OCI-LY7 (cell line): ENCODE data around the gene RAI2. TPM values are rescaled to one million over a fixed set of nuclear protein-coding genes. Genes with fewer than 3 reads are reported as not detected.

Source experiments
- BruUV-seq: library from RNA; stranded (reverse); fragments of 400-500 nt; replicated peaks from 2 replicates; lab custom pipeline; 2021; lab: Mats Ljungman, UMichigan
- CTCF ChIA-PET: fragments of 300-600 bp; sonication (Branson Sonifier 250); formaldehyde crosslinking; loops from one replicate; lab custom pipeline; 2022; ENCODE audit warnings: antibody characterized with exemption; ENCODE audit not compliant: unreplicated experiment; lab: Charles Lee
- POLR2A ChIA-PET: fragments of 300-600 bp; sonication (Branson Sonifier 250); formaldehyde crosslinking; loops from one replicate; lab custom pipeline; 2022; ENCODE audit warnings: antibody characterized with exemption; lab: Charles Lee
- DNase-seq: peaks from one replicate; pipeline ENCODE4 v3.0.0-alpha.2; 2015; ENCODE audit warnings: low spot score
- H2AFZ ChIP-seq: fragments of 200-600 bp; sonication (generic), shearing (Covaris generic); 2 replicates; pipeline ENCODE4 v1.6.1; 2014; ENCODE audit warnings: mild to moderate bottlenecking, antibody characterized with exemption, low read length, moderate library complexity
- H3K27ac ChIP-seq: fragments of 200-600 bp; sonication (generic); 2 replicates; pipeline ENCODE4 v1.5.1; 2014; ENCODE audit warnings: mixed run types, low read depth, mild to moderate bottlenecking, moderate library complexity, low read length, inconsistent platforms; ENCODE audit not compliant: poor library complexity, severe bottlenecking
- H3K36me3 ChIP-seq: fragments of 200-600 bp; sonication (generic); 2 replicates; pipeline ENCODE4 v1.6.1; 2014; ENCODE audit warnings: mild to moderate bottlenecking, antibody characterized with exemption, low read length, moderate library complexity, mixed read lengths; ENCODE audit not compliant: insufficient read depth
- H3K4me1 ChIP-seq: fragments of 200-600 bp; sonication (generic); 2 replicates; pipeline ENCODE4 v1.5.1; 2014; ENCODE audit warnings: mild to moderate bottlenecking, low read length; ENCODE audit not compliant: insufficient read depth, poor library complexity, severe bottlenecking
- H3K4me2 ChIP-seq: fragments of 200-600 bp; sonication (generic); 2 replicates; pipeline ENCODE4 v1.6.1; 2014; ENCODE audit warnings: mild to moderate bottlenecking, low read length
- H3K4me3 ChIP-seq: fragments of 200-600 bp; sonication (generic); 2 replicates; pipeline ENCODE4 v1.5.1; 2014; ENCODE audit warnings: mild to moderate bottlenecking, low read depth, low read length; ENCODE audit not compliant: poor library complexity, severe bottlenecking
- H3K79me2 ChIP-seq: fragments of 200-600 bp; sonication (generic); 2 replicates; pipeline ENCODE4 v1.6.1; 2016; ENCODE audit warnings: low read depth, mild to moderate bottlenecking, low read length, moderate library complexity, mixed read lengths; ENCODE audit not compliant: insufficient read depth
- H3K9me2 ChIP-seq: fragments of 200-600 bp; sonication (generic); 2 replicates; pipeline ENCODE4 v1.6.1; 2016; ENCODE audit warnings: mild to moderate bottlenecking, low read length, mixed read lengths; ENCODE audit not compliant: insufficient read depth
- H3K9me3 ChIP-seq: fragments of 200-600 bp; sonication (generic); 2 replicates; pipeline ENCODE4 v1.6.1; 2014; ENCODE audit warnings: mild to moderate bottlenecking, mixed run types, low read length, mixed read lengths
- H4K20me1 ChIP-seq: fragments of 200-600 bp; sonication (generic); 2 replicates; pipeline ENCODE4 v1.6.1; 2014; ENCODE audit warnings: mild to moderate bottlenecking, antibody characterized with exemption, low read length, moderate library complexity, mixed read lengths; ENCODE audit not compliant: insufficient read depth
- CTCF ChIP-seq: fragments of 200-600 bp; sonication (generic); conservative IDR thresholded peaks from 2 replicates; pipeline ENCODE4 v1.5.1; 2014; ENCODE audit warnings: mild to moderate bottlenecking, antibody characterized with exemption, low read length, moderate library complexity, mixed read lengths
- EZH2phosphoT487 ChIP-seq: fragments of 200-600 bp; sonication (generic); IDR thresholded peaks from 2 replicates; pipeline ENCODE4 v1.6.1; 2018; ENCODE audit warnings: low read depth, borderline replicate concordance, mild to moderate bottlenecking, mixed run types, antibody characterized with exemption, low read length, moderate library complexity, mixed read lengths
- intact Hi-C: fragments of 100-400 bp; cut with micrococcal nuclease; formaldehyde crosslinking; loops from one replicate; pipeline ENCODE4 v1.10.0; 2022; ENCODE audit not compliant: unreplicated experiment
- total RNA-seq, 2 experiments: library from RNA; depleted of rRNA in 1 of 2; stranded (reverse); fragments of >200 nt in 1 of 2; shearing (Covaris generic) in 1 of 2; gene quantifications; 2 replicates each; pipeline ENCODE4 v1.2.3, GENCODE V29; 2014 to 2022

Gene RAI2
- total RNA-seq, 2 experiments from 2014 or later: not detected

GRCh38 chrX:17830211-17830610 lies 30.9 kb downstream of the RAI2 start:
- no peak for DNase-seq
- intact Hi-C loops: no loop called here
- Histone ChIP-seq H3K9me2 (no peaks in the 10 kb centered on the region), H3K4me1 (no peaks in the 10 kb centered on the region), H3K79me2 (no peaks in the 10 kb centered on the region), H3K27ac (no peak overlapping the region), H3K36me3 (no peaks in the 10 kb centered on the region), H3K4me2 (no peak overlapping the region), H4K20me1 (no peaks in the 10 kb centered on the region), H3K9me3 (no peaks in the 10 kb centered on the region), H3K4me3 (no peak overlapping the region), H2AFZ (no peak overlapping the region)
- TF ChIP-seq EZH2phosphoT487: no peak
- no peak for TF ChIP-seq CTCF
- CTCF ChIA-PET: no interaction called here
- BruUV-seq: no TSS peak
- POLR2A ChIA-PET: interaction anchor here (0.5 kb wide), 1 partner anchor 1497 kb away, joined by 4 read pairs; no protein-coding TSS in a partner anchor

DNA sequence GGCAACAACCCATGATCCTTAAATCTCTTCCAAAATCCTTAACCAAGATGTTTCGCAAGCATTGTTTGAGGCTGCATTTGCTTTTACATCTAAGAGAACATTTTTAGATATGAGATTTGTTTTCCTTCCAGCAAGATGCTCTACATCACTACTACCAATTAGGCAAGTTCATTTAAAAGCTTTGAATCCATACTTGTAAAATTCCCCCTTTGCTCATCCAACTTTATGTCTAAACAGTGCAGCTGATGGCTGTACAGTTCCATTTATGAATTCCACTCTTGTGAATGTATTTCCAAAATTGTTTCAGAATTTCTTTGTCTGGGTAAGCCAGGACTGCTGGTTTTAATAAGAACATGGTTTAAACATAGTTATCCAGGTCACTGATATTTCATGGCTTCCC lies 31.5 kb downstream of the RAI2 start:
- BruUV-seq: no TSS peak
- intact Hi-C loops: no loop called here
- no peak for DNase-seq
- POLR2A ChIA-PET: no interaction called here
- Histone ChIP-seq H3K9me2 (no peaks in the 10 kb centered on the region), H3K36me3 (no peaks in the 10 kb centered on the region), H3K27ac (no peak overlapping the region), H3K4me2 (no peak overlapping the region), H3K79me2 (no peaks in the 10 kb centered on the region), H4K20me1 (no peaks in the 10 kb centered on the region), H3K4me3 (no peak overlapping the region), H2AFZ (no peak overlapping the region), H3K4me1 (no peaks in the 10 kb centered on the region), H3K9me3 (no peaks in the 10 kb centered on the region)
- CTCF ChIA-PET: no interaction called here
- no peak for TF ChIP-seq CTCF
- no peak for TF ChIP-seq EZH2phosphoT487

GRCh38 chrX:17828171-17828570 lies 32.9 kb downstream of the RAI2 start:
- H3K4me2 ChIP-seq: no peak overlapping the region

More at GRCh38 chrX:17828171-17828570, 32.9 kb downstream of the RAI2 start:
- no peaks in the 10 kb centered on the region for H3K4me1 ChIP-seq
- H3K4me3 ChIP-seq: no peak overlapping the region
- ChIA-PET POLR2A (no interaction called here), CTCF (no interaction called here)
- no peaks in the 10 kb centered on the region for H3K36me3 ChIP-seq
- BruUV-seq: no TSS peak
- H3K79me2 ChIP-seq: no peaks in the 10 kb centered on the region
- H3K9me3 ChIP-seq: no peaks in the 10 kb centered on the region
- H3K27ac ChIP-seq: no peak overlapping the region
- no peaks in the 10 kb centered on the region for H4K20me1 ChIP-seq
- H3K9me2 ChIP-seq: no peaks in the 10 kb centered on the region
- intact Hi-C loops: no loop called here
- DNase-seq: no peak
- TF ChIP-seq CTCF (no peak), EZH2phosphoT487 (no peak)
- no peak overlapping the region for H2AFZ ChIP-seq
